Fibroblast of lung (primary cell): ENCODE data around the gene SERPINE2. TPM values are rescaled to one million over a fixed set of nuclear protein-coding genes. Genes with fewer than 3 reads are reported as not detected.

Experiments used
- DNase-seq, 2 donors: peaks; one replicate each; pipeline versions ENCODE4 v3.0.0 to v3.0.0-alpha.2; 2010; ENCODE audit warnings: low read depth in 2 of 2
- H2AFZ ChIP-seq: 2 replicates; pipeline ENCODE4 v1.5.1; 2012; ENCODE audit warnings: low read length, control low read depth, inconsistent platforms
- H3K27ac ChIP-seq: 2 replicates; pipeline ENCODE4 v1.5.1; 2011; ENCODE audit warnings: low read length, control low read depth; ENCODE audit not compliant: insufficient read depth
- H3K27me3 ChIP-seq: 2 replicates; pipeline ENCODE4 v1.5.1; 2011; ENCODE audit warnings: mild to moderate bottlenecking, low read length; ENCODE audit not compliant: control insufficient read depth, insufficient read depth
- H3K36me3 ChIP-seq: 2 replicates; pipeline ENCODE4 v1.5.1; 2011; ENCODE audit warnings: low read length; ENCODE audit not compliant: control insufficient read depth, insufficient read depth
- H3K4me1 ChIP-seq: 2 replicates; pipeline ENCODE4 v1.5.1; 2011; ENCODE audit warnings: low read length; ENCODE audit not compliant: control insufficient read depth, insufficient read depth; ENCODE audit errors: extremely low read depth
- H3K4me2 ChIP-seq: 2 replicates; pipeline ENCODE4 v1.5.1; 2011; ENCODE audit warnings: low read length, control low read depth; ENCODE audit not compliant: insufficient read depth; ENCODE audit errors: extremely low read depth
- H3K4me3 ChIP-seq, 4 experiments: fragments of 200-600 bp in 1 of 4; sonication (generic) in 1 of 4; replicated peaks in 1 of 4; 2 replicates each; pipeline ENCODE4 v1.5.1; 2011 to 2016; ENCODE audit warnings: low read length in 4 of 4, low read depth in 3 of 4, mild to moderate bottlenecking in 3 of 4, control low read depth in 2 of 4, inconsistent platforms in 1 of 4, mixed read lengths in 1 of 4; ENCODE audit not compliant: insufficient read depth in 1 of 4; ENCODE audit errors: control extremely low read depth in 1 of 4
- H3K79me2 ChIP-seq: 2 replicates; pipeline ENCODE4 v1.5.1; 2012; ENCODE audit warnings: mild to moderate bottlenecking, low read length, inconsistent platforms; ENCODE audit not compliant: control insufficient read depth, insufficient read depth
- H3K9ac ChIP-seq: 2 replicates; pipeline ENCODE4 v1.5.1; 2011; ENCODE audit warnings: mild to moderate bottlenecking, low read length, control low read depth; ENCODE audit not compliant: insufficient read depth
- H3K9me3 ChIP-seq: 2 replicates; pipeline ENCODE4 v1.5.1; 2012; ENCODE audit warnings: low read depth, low read length; ENCODE audit not compliant: control insufficient read depth, insufficient read depth
- H4K20me1 ChIP-seq: 2 replicates; pipeline ENCODE4 v1.5.1; 2011; ENCODE audit warnings: low read length; ENCODE audit not compliant: control insufficient read depth, insufficient read depth; ENCODE audit errors: extremely low read depth
- CTCF ChIP-seq, 2 donors: IDR thresholded peaks in 1 of 2; conservative IDR thresholded peaks in 1 of 2; 1 replicate in 1 of 2; 2 replicates in 1 of 2; pipeline ENCODE4 v1.5.1; 2011 to 2012; ENCODE audit warnings: low read length in 2 of 2, control low read depth in 1 of 2, inconsistent platforms in 1 of 2, low read depth in 1 of 2, mild to moderate bottlenecking in 1 of 2
- EZH2 ChIP-seq: IDR thresholded peaks from 2 replicates; pipeline ENCODE4 v1.5.1; 2012; ENCODE audit warnings: low read length, control low read depth, mild to moderate bottlenecking; ENCODE audit errors: missing control alignments
- polyA plus RNA-seq, 2 donors: library from polyadenylated mRNA; depleted of rRNA in 1 of 2; stranded (reverse) in 1 of 2; unstranded in 1 of 2; fragments of >200 nt; gene quantifications; 2 replicates each; pipeline ENCODE4 v1.2.1, GENCODE V29; 2011 to 2012; ENCODE audit warnings: missing spikeins in 1 of 2
- total RNA-seq: library from RNA; depleted of rRNA; stranded (reverse); fragments of >200 nt; gene quantifications from 2 replicates; pipeline ENCODE4 v1.2.1, GENCODE V29; 2014

The SERPINE2 gene
- total and polyA plus RNA-seq, 2 donors (not counting 1 experiment from before 2014, with no cell fraction given), result 77.9 to 149 TPM

DNA sequence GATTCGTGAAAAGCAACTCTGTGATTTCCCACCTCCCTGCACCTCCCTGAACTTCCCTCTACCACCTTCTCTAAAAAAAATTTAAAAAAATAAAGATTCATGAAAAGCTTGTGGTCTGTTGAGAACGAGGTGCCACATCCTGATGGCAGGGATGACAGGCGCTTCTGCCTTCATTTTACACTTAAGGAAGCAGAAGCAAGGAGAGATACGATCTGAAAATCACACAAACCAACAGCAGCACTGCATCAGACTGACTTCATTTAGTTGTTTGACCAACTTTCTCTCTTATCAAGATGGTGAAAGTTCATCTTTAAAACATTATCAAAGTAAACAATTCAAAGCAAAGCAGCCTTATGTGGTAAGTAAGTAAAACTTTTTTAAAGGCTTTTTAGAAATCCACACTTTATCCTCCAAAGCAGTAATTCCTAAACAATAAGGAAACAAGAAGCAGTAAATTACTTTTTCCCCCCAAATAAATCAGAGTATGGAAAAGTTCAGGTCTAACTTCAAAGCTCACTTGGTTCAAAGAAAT, 109.4 kb downstream of the SERPINE2 start:
- no peak for DNase-seq
- H3K79me2 ChIP-seq, result peaks cover 66% of the 10 kb centered on the region
- no peaks in the 10 kb centered on the region for H4K20me1 ChIP-seq

GRCh38 chr2:223928113-223929006, 110.7 kb downstream of the SERPINE2 start:
- Histone ChIP-seq H4K20me1 (no peaks in the 10 kb centered on the region), H3K79me2 (peaks cover 64% of the 10 kb centered on the region)
- no peak for TF ChIP-seq EZH2

More for the DNA sequence above, 109.4 kb downstream of the SERPINE2 start:
- Histone ChIP-seq H3K27ac (peak overlapping the region; percentile 29), H3K9ac (no peak overlapping the region), H3K4me3 (no peak overlapping the region), H2AFZ (no peak overlapping the region), H3K4me1 (peaks cover 3% of the 10 kb centered on the region), H3K4me2 (peak overlapping the region; percentile 30), H3K9me3 (no peaks in the 10 kb centered on the region), H3K27me3 (no peaks in the 10 kb centered on the region), H3K36me3 (no peaks in the 10 kb centered on the region)
- no peak for TF ChIP-seq EZH2
- TF ChIP-seq CTCF (conservative IDR thresholded peaks at IDR 0.05 in 1 of 2, IDR thresholded peaks at IDR 0.05 in 1 of 2; ENCODE audit: low read depth in 1 of 2, low read length in 2 of 2), result no peak

GRCh38 chr2:223925106-223925505, 114.0 kb downstream of the SERPINE2 start:
- no peak overlapping the region for H3K9ac ChIP-seq
- no peaks in the 10 kb centered on the region for H3K4me1 ChIP-seq
- no peak overlapping the region for H3K4me3 ChIP-seq
- H3K27ac ChIP-seq, result no peak overlapping the region
- H3K36me3 ChIP-seq, result no peaks in the 10 kb centered on the region
- no peaks in the 10 kb centered on the region for H4K20me1 ChIP-seq
- TF ChIP-seq CTCF (conservative IDR thresholded peaks at IDR 0.05 in 1 of 2, IDR thresholded peaks at IDR 0.05 in 1 of 2; ENCODE audit: low read depth in 1 of 2, low read length in 2 of 2) (no peak), EZH2 (no peak)
- DNase-seq, result peak in 1 of 2 donors; percentile 72
- H3K79me2 ChIP-seq, result peaks cover 72% of the 10 kb centered on the region
- H3K27me3 ChIP-seq, result no peaks in the 10 kb centered on the region
- H3K9me3 ChIP-seq, result no peaks in the 10 kb centered on the region
- H3K4me2 ChIP-seq, result no peak overlapping the region
- H2AFZ ChIP-seq, result no peak overlapping the region

More at GRCh38 chr2:223928113-223929006, 110.7 kb downstream of the SERPINE2 start:
- H3K9ac ChIP-seq, result no peak overlapping the region
- H3K27ac ChIP-seq, result no peak overlapping the region
- peaks cover 3% of the 10 kb centered on the region for H3K4me1 ChIP-seq
- H3K27me3 ChIP-seq, result no peaks in the 10 kb centered on the region
- H3K9me3 ChIP-seq, result no peaks in the 10 kb centered on the region
- no peak for DNase-seq
- no peak overlapping the region for H3K4me2 ChIP-seq
- no peaks in the 10 kb centered on the region for H3K36me3 ChIP-seq
- no peak overlapping the region for H3K4me3 ChIP-seq
- no peak overlapping the region for H2AFZ ChIP-seq

Other genes starting within 250 kb of the SERPINE2 start
- gene AP1S3, start 201.7 kb downstream of the SERPINE2 start, total RNA-seq, result 3.3 TPM in 2 replicates
- gene AP1S3, start 201.7 kb downstream of the SERPINE2 start, polyA plus RNA-seq, result 2.9 and 6.3 TPM in 2 replicates
- gene WDFY1, start 94.0 kb downstream of the SERPINE2 start, total RNA-seq, result 107 and 156 TPM in 2 replicates
- gene WDFY1, start 94.0 kb downstream of the SERPINE2 start, polyA plus RNA-seq, result 59.2 and 79.1 TPM in 2 replicates
- 31.3 and 34.0 TPM in 2 replicates for gene MRPL44, start 81.8 kb downstream of the SERPINE2 start, total RNA-seq
- 27.4 and 33.7 TPM in 2 replicates for gene MRPL44, start 81.8 kb downstream of the SERPINE2 start, polyA plus RNA-seq